ENCODE data around the gene LCMT1.
"Not testable (repeated sequence)": the region's sequence is repeated elsewhere in the genome, so short reads cannot be mapped to it uniquely, and the experiment has no call there.

LCMT1 gene

DNA sequence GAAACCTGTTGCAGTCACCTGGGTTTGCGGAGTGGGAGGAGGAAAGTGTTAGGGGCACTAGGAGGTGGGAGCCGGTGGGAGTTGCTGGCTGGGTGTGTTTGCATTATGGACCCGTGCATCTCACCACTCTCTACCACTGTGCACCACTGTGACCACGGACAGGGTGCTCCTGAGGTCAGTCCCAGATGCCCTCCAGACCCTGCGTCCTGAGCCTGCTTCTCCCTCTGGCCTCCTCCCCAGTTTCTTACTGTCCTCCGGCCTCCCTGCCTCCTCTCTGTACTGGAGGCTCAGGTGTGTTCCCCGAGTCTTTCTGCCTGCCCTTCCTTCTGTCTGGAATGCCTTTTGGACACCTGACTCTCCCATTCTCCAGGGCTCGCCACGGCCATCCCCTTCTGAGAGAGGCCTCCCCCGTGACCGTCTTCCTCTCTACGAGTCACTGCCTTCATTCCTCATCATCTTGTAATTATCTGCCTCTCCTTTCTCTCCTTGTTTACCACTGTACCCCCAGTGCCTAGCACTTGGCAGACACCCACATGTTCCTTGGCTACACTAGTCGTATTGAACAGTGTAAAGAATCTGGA lies 14.6 kb downstream of the LCMT1 start:
- Histone ChIP-seq H3K36me3 (ENCODE audit: insufficient read depth, low read length) (peaks cover 24% of the 10 kb centered on the region), H3K4me1 (ENCODE audit: control insufficient read depth, insufficient read depth, low read length) (peaks cover 15% of the 10 kb centered on the region)
- H3K4me3 ChIP-seq (ENCODE audit: low read length); H3K9me3 ChIP-seq (replicated peaks; ENCODE audit: low read length); H3K4me2 ChIP-seq (ENCODE audit: low read length); H3K27me3 ChIP-seq (ENCODE audit: control insufficient read depth, insufficient read depth, low read length); H3K9ac ChIP-seq (ENCODE audit: low read depth, low read length): not testable (repeated sequence)

DNA sequence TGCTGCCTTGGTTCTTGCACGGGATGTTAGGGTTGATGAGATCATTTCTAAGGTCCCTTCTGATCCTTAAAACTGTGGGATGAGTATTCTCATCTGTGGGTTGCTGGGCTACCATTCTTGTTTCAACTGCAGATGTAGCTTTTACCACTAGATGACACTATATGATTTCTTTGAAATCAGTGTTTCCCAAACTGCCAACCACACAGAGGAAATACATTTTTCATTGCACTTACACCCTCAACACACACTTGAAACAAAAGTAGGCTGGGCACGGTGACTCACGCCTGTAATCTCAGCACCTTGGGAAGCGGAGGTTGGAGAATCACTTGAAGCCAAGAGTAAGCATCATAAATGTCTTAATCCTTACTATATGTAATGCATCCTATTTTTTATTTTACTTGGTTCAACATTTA lies 15.3 kb downstream of the LCMT1 start:
- H3K4me1 ChIP-seq (ENCODE audit: control insufficient read depth, insufficient read depth, low read length), result peaks cover 15% of the 10 kb centered on the region
- H3K9me3 ChIP-seq (replicated peaks; ENCODE audit: low read length), result no peaks in the 10 kb centered on the region
- no peak overlapping the region for H3K4me3 ChIP-seq (ENCODE audit: low read length)
- H3K9ac ChIP-seq (ENCODE audit: low read depth, low read length), result no peak overlapping the region
- H3K36me3 ChIP-seq (ENCODE audit: insufficient read depth, low read length), result peaks cover 24% of the 10 kb centered on the region
- H3K27me3 ChIP-seq (ENCODE audit: control insufficient read depth, insufficient read depth, low read length), result no peaks in the 10 kb centered on the region
- no peak overlapping the region for H3K4me2 ChIP-seq (ENCODE audit: low read length)

DNA sequence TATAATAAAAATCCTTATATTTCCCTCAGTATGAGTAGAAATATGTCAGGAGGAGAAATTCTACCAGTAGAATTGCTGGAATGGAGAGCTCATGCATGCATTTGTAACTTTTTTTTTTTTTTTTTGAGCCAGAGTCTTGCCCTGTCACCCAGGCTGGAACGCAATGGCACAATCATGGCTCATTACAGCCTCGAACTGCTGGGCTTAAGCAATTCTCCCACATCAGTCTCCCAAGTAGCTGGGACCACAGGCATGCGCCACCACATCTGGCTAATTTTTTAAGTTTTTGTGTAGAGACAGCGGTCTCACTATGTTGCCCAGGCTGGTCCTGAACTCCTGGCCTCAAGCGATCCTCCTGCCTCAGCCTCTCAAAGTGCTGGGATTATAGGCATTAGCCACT lies 21.2 kb downstream of the LCMT1 start:
- not testable (repeated sequence) for H3K4me3 ChIP-seq (ENCODE audit: low read length); H3K9me3 ChIP-seq (replicated peaks; ENCODE audit: low read length); H3K4me2 ChIP-seq (ENCODE audit: low read length); H3K4me1 ChIP-seq (ENCODE audit: control insufficient read depth, insufficient read depth, low read length); H3K27me3 ChIP-seq (ENCODE audit: control insufficient read depth, insufficient read depth, low read length); H3K9ac ChIP-seq (ENCODE audit: low read depth, low read length)
- peaks cover 32% of the 10 kb centered on the region for H3K36me3 ChIP-seq (ENCODE audit: insufficient read depth, low read length)

DNA sequence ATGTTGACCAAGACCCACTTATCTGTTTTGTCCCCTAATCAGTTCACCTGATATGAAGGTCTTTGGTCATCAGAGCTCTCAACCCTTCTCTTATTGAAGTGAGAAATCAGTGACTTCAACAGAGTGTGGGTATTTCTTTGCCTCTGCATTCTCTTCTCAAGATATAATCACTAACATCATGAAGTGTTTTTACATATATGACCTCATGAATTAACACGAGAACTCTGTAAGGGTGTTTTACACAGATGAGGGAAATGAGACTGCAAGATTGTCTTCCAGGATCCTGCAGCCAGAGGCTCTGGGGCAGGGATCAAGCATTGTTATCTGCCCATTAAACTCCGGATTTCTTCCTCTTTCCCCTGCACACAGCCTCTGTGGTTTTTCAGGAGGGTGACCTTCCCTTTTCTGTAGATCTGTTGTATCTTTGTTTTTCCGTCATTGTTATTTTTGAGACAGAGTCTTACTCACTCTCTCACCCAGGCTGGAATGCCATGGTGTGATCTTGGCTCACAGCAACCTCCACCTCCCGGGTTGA lies 22.7 kb downstream of the LCMT1 start:
- no peak overlapping the region for H3K9ac ChIP-seq (ENCODE audit: low read depth, low read length)
- no peaks in the 10 kb centered on the region for H3K9me3 ChIP-seq (replicated peaks; ENCODE audit: low read length)
- no peaks in the 10 kb centered on the region for H3K4me1 ChIP-seq (ENCODE audit: control insufficient read depth, insufficient read depth, low read length)
- H3K27me3 ChIP-seq (ENCODE audit: control insufficient read depth, insufficient read depth, low read length), result no peaks in the 10 kb centered on the region
- H3K4me2 ChIP-seq (ENCODE audit: low read length), result no peak overlapping the region
- peaks cover 31% of the 10 kb centered on the region for H3K36me3 ChIP-seq (ENCODE audit: insufficient read depth, low read length)
- no peak overlapping the region for H3K4me3 ChIP-seq (ENCODE audit: low read length)

DNA sequence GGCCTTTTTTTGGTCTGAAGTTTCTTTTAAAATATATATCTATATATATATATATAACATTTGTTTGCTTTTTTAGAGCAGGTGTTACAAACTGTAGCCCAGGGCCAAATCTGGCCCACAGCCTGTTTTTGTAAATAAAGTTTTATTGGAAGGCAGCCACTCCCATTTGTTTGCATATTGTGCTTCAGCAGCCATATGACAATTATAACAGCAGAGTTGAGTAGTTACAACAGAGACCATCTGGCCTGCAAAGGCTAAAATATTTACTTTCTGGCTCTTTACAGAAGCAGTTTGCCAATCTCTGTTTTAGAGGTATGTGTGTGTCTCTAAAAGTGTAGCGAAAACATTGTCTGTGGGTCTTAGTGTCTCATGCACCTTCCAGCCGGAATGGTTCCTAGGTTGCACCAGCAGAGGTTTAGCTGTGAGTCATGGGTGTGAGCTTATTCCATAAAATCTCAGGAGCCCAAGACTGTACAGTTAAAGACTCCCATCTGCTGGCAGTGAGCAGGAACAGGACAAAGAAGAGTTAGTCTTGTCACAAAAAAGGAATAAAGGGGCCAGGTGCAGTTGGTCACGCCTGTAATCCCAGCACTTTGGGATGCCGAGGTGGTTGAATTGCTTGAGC lies 23.8 kb downstream of the LCMT1 start:
- no peak overlapping the region for H3K9ac ChIP-seq (ENCODE audit: low read depth, low read length)
- H3K4me2 ChIP-seq (ENCODE audit: low read length), result no peak overlapping the region
- H3K4me3 ChIP-seq (ENCODE audit: low read length), result no peak overlapping the region
- H3K4me1 ChIP-seq (ENCODE audit: control insufficient read depth, insufficient read depth, low read length), result no peaks in the 10 kb centered on the region
- peaks cover 28% of the 10 kb centered on the region for H3K36me3 ChIP-seq (ENCODE audit: insufficient read depth, low read length)
- no peaks in the 10 kb centered on the region for H3K27me3 ChIP-seq (ENCODE audit: control insufficient read depth, insufficient read depth, low read length)
- H3K9me3 ChIP-seq (replicated peaks; ENCODE audit: low read length), result no peaks in the 10 kb centered on the region

DNA sequence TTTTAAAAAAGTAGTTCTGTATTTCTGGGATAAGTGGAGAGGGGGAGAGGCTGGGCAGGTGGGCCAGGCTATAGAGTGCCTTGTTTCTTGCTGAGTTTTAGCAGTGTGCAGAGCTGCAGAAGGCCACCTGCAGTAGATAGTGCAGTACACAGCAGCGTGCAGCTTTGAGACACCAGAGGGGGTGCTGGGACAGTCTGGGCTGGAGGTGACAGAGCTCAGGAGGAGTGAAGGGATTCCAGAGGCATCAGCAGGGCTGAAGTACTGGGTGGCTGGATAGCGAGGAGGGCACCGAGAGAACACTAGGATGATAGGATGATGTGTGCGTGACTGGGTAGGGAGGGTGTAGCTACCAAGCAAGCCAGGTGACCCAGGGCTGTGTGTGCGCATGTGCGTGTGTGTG lies 26.6 kb downstream of the LCMT1 start:
- Histone ChIP-seq H3K9me3 (replicated peaks; ENCODE audit: low read length) (no peaks in the 10 kb centered on the region), H3K4me3 (ENCODE audit: low read length) (no peak overlapping the region), H3K4me1 (ENCODE audit: control insufficient read depth, insufficient read depth, low read length) (no peaks in the 10 kb centered on the region), H3K36me3 (ENCODE audit: insufficient read depth, low read length) (peaks cover 36% of the 10 kb centered on the region), H3K9ac (ENCODE audit: low read depth, low read length) (no peak overlapping the region), H3K27me3 (ENCODE audit: control insufficient read depth, insufficient read depth, low read length) (no peaks in the 10 kb centered on the region), H3K4me2 (ENCODE audit: low read length) (no peak overlapping the region)

DNA sequence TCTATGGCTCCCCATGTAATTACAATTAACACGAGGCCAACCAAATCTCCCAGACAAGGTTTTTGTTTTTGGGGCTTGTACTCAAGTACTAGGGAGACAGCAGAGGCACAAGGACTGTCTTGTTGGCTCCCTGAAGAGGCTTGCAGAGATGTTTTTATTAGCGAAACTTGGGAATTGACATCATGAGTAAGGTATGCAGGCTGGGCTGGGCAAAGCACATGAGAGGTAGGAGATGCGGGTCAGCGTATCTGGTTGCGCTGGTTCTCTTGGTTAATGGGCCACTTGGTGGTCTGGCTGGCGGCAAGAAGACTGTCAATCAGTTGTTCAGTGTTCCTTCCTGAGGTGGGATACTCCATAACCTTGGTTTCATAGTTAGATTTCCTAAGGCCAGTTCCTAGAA lies 28.9 kb downstream of the LCMT1 start:
- Histone ChIP-seq H3K27me3 (ENCODE audit: control insufficient read depth, insufficient read depth, low read length) (no peaks in the 10 kb centered on the region), H3K9me3 (replicated peaks; ENCODE audit: low read length) (no peaks in the 10 kb centered on the region), H3K36me3 (ENCODE audit: insufficient read depth, low read length) (peaks cover 31% of the 10 kb centered on the region), H3K4me2 (ENCODE audit: low read length) (no peak overlapping the region), H3K4me1 (ENCODE audit: control insufficient read depth, insufficient read depth, low read length) (no peaks in the 10 kb centered on the region), H3K9ac (ENCODE audit: low read depth, low read length) (no peak overlapping the region), H3K4me3 (ENCODE audit: low read length) (no peak overlapping the region)

DNA sequence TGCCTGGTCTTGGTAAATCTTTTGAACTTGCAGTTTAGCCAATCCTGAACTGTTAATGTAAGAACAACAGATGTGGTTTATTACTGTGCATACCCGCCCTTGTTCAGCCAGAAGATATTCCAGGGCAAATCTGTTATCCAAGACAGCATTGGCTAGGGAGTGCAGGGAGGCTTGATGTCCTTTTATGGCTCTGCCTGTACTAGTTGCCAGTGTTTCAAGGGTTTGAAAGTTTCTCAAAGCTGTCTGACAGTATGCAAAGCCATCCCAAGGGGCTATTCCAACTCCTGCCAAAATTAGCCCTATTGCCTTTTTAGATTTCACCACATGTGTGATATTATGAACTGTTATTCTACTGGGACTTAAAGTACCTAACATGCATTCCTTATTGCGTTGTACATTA lies 30.1 kb downstream of the LCMT1 start:
- H3K4me1 ChIP-seq (ENCODE audit: control insufficient read depth, insufficient read depth, low read length), result no peaks in the 10 kb centered on the region
- no peaks in the 10 kb centered on the region for H3K9me3 ChIP-seq (replicated peaks; ENCODE audit: low read length)
- no peak overlapping the region for H3K4me3 ChIP-seq (ENCODE audit: low read length)
- no peak overlapping the region for H3K4me2 ChIP-seq (ENCODE audit: low read length)
- no peaks in the 10 kb centered on the region for H3K27me3 ChIP-seq (ENCODE audit: control insufficient read depth, insufficient read depth, low read length)
- H3K36me3 ChIP-seq (ENCODE audit: insufficient read depth, low read length), result peaks cover 30% of the 10 kb centered on the region
- H3K9ac ChIP-seq (ENCODE audit: low read depth, low read length), result no peak overlapping the region

DNA sequence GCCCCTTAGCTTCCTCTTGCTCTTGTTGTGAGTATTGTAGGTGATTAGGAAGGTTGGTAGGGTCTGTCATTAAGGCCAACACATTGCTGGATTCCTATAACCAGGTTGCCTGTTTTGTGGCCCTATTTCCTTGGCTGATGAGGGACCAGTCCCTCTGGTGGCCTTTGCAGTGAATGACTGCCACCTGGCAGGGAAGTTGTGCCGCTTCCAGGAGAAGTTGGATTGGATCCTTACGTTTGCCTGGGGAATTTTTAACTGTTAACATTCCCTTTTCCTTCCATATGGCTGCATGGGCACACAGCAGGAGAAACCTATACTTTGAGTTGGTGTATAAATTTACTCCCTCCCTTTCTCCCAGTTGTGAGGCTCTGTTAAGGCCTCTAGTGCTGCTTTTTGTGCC lies 32.4 kb downstream of the LCMT1 start:
- Histone ChIP-seq H3K9ac (ENCODE audit: low read depth, low read length) (no peak overlapping the region), H3K4me2 (ENCODE audit: low read length) (no peak overlapping the region), H3K9me3 (replicated peaks; ENCODE audit: low read length) (no peaks in the 10 kb centered on the region), H3K27me3 (ENCODE audit: control insufficient read depth, insufficient read depth, low read length) (no peaks in the 10 kb centered on the region), H3K36me3 (ENCODE audit: insufficient read depth, low read length) (peaks cover 22% of the 10 kb centered on the region), H3K4me1 (ENCODE audit: control insufficient read depth, insufficient read depth, low read length) (no peaks in the 10 kb centered on the region), H3K4me3 (ENCODE audit: low read length) (no peak overlapping the region)

DNA sequence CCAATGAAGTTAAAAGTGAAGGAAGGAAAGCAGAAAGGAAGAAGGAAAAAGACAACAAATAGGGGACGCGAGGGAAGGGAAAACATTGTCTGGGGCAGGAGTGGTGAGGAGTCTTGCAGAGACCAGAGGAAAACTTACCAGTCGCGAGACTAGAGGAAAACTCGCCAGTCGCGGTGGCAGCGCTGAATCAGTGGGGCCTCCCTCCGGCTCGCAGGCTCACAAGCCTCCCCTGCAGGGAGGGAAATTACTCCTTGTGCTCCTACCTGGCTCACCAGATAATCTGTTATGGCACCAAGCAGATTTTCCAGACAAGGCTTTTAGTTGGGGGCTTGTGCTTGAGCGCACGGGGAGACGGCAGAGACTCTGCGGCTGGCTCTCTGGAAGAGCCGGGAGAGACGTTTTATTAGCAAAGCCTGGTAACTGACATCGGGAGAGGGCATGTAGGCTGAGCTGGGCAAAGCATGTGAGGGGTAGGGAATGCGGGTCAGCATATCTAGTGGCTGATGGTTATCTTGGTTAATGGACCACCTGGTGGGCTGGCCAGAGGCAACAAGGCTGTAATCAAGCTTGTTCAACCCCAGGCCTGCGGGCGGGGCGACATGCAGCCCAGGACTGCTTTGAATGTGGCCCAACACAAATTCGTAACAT lies 37.1 kb downstream of the LCMT1 start:
- Histone ChIP-seq H3K9me3 (replicated peaks; ENCODE audit: low read length) (no peaks in the 10 kb centered on the region), H3K27me3 (ENCODE audit: control insufficient read depth, insufficient read depth, low read length) (no peaks in the 10 kb centered on the region), H3K36me3 (ENCODE audit: insufficient read depth, low read length) (peaks cover 8% of the 10 kb centered on the region), H3K9ac (ENCODE audit: low read depth, low read length) (no peak overlapping the region), H3K4me2 (ENCODE audit: low read length) (no peak overlapping the region), H3K4me3 (ENCODE audit: low read length) (no peak overlapping the region), H3K4me1 (ENCODE audit: control insufficient read depth, insufficient read depth, low read length) (peaks cover 11% of the 10 kb centered on the region)

DNA sequence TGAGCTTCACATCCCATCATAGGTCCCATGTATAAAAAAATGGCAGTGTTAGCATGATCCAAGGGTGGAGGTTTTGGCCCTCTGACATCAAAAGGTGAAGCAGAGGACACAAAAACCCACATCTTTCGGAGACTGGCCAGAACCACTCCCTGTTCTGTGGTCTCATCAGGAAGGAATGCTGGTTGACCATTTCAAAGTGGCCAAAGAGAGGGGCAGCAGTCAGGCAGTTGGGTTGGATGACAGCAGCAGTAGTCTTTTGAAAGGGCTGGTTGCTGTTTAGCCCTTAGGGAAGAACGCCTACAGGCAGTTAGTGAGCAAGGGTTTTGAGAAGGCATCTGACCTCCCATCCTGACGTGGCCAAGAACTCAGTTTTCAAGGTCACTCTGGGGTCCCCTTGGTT lies 40.5 kb downstream of the LCMT1 start:
- Histone ChIP-seq H3K4me2 (ENCODE audit: low read length) (peak overlapping the region; percentile 19), H3K4me1 (ENCODE audit: control insufficient read depth, insufficient read depth, low read length) (peaks cover 11% of the 10 kb centered on the region), H3K4me3 (ENCODE audit: low read length) (no peak overlapping the region), H3K9ac (ENCODE audit: low read depth, low read length) (no peak overlapping the region), H3K27me3 (ENCODE audit: control insufficient read depth, insufficient read depth, low read length) (no peaks in the 10 kb centered on the region), H3K36me3 (ENCODE audit: insufficient read depth, low read length) (peaks cover 19% of the 10 kb centered on the region), H3K9me3 (replicated peaks; ENCODE audit: low read length) (no peaks in the 10 kb centered on the region)
